Measurements from ENCODE around the gene CNFN.
"Not testable (repeated sequence)": the region's sequence is repeated elsewhere in the genome, so short reads cannot be mapped to it uniquely, and the experiment has no call there.

CNFN gene

GRCh38 chr19:42348211-42348610, 41.9 kb downstream of the CNFN start:
- DNase-seq = no peak

- DNase-seq = no peak
Observed at GRCh38 chr19:42345191-42345812, 44.8 kb downstream of the CNFN start.

- DNase-seq = no peak
Observed at GRCh38 chr19:42344336-42344893, 45.7 kb downstream of the CNFN start.

DNA sequence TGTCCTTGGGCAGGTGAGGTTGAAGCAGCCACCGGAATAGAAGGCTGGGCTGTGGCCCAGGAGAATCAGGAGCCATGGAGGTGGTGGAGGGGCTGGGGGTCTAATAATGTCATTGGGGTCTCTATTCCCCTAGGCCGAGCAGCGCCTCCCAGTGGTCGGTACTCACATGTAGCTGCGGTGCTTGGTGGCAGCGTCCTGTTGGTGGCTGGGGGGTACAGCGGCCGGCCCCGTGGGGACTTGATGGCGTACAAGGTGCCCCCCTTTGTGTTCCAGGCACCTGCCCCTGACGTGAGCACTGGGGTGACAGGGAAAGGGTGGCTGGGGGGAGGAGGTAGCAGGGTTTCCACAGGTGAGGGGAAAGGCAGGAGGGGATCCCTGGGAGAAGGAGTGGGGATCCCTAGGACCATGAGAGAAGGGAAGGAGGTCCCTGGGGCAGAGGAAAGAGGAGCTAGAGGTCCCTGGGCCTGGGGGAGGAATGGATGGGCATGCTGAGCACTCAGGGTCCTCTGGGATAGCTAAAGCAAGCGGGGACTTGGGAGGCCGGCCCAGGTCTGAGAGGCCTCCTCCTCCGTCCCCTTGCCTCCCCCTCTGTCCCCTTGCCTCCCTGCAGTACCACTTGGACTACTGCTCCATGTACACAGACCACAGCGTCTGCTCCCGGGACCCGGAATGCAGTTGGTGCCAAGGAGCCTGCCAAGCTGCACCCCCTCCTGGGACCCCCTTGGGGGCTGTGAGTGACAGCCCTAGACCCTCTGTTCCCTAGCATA, 46.6 kb downstream of the CNFN start:
- DNase-seq = no peak

- not testable (repeated sequence) for DNase-seq
Observed at GRCh38 chr19:42339922-42340321, 50.2 kb downstream of the CNFN start.

- DNase-seq = not testable (repeated sequence)
Observed at GRCh38 chr19:42339126-42339860, 50.8 kb downstream of the CNFN start.
